ENCODE measurements around the gene BLVRA. TPM values are rescaled to one million over a fixed set of nuclear protein-coding genes. Genes with fewer than 3 reads are reported as not detected.
"Not testable (repeated sequence)": the region's sequence is repeated elsewhere in the genome, so short reads cannot be mapped to it uniquely, and the experiment has no call there.

Gene BLVRA
- total RNA-seq, 1 donor from 2014 or later, result 63.4 TPM

DNA sequence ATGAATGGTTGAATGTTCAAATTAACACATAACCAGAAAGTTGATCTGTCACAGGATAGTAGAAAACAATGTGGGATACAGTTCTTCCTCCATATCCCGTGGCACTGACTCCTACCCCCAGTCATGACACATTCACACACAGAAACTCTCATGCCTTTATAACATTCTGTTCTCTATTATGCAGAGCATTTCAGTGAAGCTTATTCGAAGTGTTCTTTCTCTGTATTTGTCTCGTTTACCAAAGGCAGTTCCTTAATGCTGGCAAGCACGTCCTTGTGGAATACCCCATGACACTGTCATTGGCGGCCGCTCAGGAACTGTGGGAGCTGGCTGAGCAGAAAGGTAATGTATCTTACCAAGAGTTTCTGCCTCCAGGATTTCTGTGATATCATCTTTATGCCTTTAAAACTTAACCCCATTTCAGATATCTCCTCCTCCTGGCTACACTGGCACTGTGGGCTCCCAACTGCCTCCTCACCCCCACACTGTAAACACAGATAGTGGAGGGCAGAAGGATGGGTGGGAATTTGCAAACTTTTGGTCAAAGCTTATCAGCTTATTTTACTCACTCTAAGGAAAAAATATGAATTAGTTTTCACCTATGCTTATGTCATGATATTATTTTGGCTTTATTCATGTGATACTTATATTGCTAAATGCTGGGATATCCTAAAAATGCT, 34.1 kb downstream of the BLVRA start:
- no peaks in the 10 kb centered on the region for H3K27me3 Mint-ChIP-seq (ENCODE audit: unreplicated experiment)
- DNase-seq, result no peak
- H3K9me3 Mint-ChIP-seq (ENCODE audit: unreplicated experiment), result no peaks in the 10 kb centered on the region
- H3K4me1 Mint-ChIP-seq (ENCODE audit: low read depth, unreplicated experiment), result no peaks in the 10 kb centered on the region
- peaks cover 5% of the 10 kb centered on the region for H3K36me3 Mint-ChIP-seq (ENCODE audit: unreplicated experiment)
- no peak overlapping the region for H3K27ac Mint-ChIP-seq (ENCODE audit: unreplicated experiment)
- no peak overlapping the region for H3K4me3 Mint-ChIP-seq (ENCODE audit: unreplicated experiment)
- TF ChIP-seq, protein P1, sequence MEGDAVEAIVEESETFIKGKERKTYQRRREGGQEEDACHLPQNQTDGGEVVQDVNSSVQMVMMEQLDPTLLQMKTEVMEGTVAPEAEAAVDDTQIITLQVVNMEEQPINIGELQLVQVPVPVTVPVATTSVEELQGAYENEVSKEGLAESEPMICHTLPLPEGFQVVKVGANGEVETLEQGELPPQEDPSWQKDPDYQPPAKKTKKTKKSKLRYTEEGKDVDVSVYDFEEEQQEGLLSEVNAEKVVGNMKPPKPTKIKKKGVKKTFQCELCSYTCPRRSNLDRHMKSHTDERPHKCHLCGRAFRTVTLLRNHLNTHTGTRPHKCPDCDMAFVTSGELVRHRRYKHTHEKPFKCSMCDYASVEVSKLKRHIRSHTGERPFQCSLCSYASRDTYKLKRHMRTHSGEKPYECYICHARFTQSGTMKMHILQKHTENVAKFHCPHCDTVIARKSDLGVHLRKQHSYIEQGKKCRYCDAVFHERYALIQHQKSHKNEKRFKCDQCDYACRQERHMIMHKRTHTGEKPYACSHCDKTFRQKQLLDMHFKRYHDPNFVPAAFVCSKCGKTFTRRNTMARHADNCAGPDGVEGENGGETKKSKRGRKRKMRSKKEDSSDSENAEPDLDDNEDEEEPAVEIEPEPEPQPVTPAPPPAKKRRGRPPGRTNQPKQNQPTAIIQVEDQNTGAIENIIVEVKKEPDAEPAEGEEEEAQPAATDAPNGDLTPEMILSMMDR (IDR thresholded peaks at IDR 0.05; ENCODE audit: partially characterized antibody, unreplicated experiment), result no peak

DNA sequence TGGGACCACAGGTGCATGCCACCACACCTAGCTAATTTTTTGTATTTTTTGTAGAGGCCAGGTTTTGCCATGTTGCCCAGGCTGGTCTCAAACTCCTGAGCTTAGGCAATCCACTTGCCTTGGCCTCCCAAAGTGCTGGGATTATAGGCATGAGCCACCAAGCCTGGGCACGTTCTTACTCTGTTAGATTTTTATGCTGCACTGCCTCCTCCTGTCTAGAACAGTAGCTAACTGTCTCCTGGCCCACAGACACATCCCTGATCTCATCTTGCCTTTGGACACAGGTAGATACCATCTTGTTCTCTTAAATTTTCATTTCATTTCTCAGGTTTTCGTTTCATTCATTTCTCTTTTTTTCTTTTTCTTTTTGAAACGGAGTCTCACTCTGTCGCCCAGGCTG, 41.1 kb downstream of the BLVRA start:
- Mint-ChIP-seq H3K27me3 (ENCODE audit: unreplicated experiment) (peaks cover 3% of the 10 kb centered on the region), H3K27ac (ENCODE audit: unreplicated experiment) (no peak overlapping the region), H3K4me3 (ENCODE audit: unreplicated experiment) (no peak overlapping the region), H3K9me3 (ENCODE audit: unreplicated experiment) (no peaks in the 10 kb centered on the region), H3K36me3 (ENCODE audit: unreplicated experiment) (no peaks in the 10 kb centered on the region), H3K4me1 (ENCODE audit: low read depth, unreplicated experiment) (peaks cover 3% of the 10 kb centered on the region)
- TF ChIP-seq, protein P1 (IDR thresholded peaks at IDR 0.05; ENCODE audit: partially characterized antibody, unreplicated experiment), result no peak
- no peak for DNase-seq

DNA sequence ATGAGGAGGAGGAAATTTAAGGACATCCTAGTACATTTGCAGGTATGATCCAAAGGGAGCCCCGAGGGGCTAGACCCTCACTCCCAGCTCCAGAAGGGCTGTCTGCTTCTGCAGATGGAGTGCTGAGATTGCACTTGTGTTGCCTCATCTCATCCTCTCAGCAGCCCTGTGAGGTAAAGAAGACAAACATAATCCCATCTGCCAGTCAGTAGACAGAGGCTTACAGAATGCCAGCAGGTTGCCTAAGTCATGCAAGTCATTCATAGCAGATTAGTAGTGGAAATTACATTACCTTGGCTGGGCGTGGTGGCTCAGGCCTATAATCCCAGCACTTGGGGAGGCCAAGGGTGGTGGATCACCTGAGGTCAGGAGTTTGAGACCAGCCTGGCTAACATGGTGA, 45.4 kb downstream of the BLVRA start:
- Mint-ChIP-seq H3K9me3 (ENCODE audit: unreplicated experiment) (peaks cover 2% of the 10 kb centered on the region), H3K27ac (ENCODE audit: unreplicated experiment) (peak overlapping the region; percentile 78), H3K4me3 (ENCODE audit: unreplicated experiment) (no peak overlapping the region), H3K4me1 (ENCODE audit: low read depth, unreplicated experiment) (peaks cover 3% of the 10 kb centered on the region), H3K27me3 (ENCODE audit: unreplicated experiment) (peaks cover 3% of the 10 kb centered on the region), H3K36me3 (ENCODE audit: unreplicated experiment) (peaks cover 8% of the 10 kb centered on the region)
- TF ChIP-seq, protein P1 (IDR thresholded peaks at IDR 0.05; ENCODE audit: partially characterized antibody, unreplicated experiment), result no peak
- DNase-seq, result no peak

DNA sequence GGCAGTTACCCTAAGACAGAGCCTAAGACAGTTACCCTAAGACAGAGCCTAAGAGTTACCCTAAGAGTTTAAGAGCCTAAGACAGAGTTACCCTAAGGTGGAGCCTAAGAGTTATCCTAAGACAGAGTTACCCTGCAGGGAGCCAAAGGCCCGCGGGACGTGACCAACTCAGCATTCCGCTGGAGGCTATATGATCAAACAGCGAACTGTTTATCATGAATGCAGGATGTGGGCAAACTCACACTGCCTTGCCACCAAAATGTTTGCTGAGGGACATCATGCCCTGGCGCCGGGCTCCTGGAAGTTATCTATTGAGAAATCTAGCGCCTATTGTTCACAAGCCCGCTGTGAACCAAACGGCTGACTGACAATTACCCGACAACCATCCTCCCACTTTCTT, 49.9 kb downstream of the BLVRA start:
- Mint-ChIP-seq H3K4me3 (ENCODE audit: unreplicated experiment) (no peak overlapping the region), H3K36me3 (ENCODE audit: unreplicated experiment) (peaks cover 33% of the 10 kb centered on the region), H3K4me1 (ENCODE audit: low read depth, unreplicated experiment) (peaks cover 3% of the 10 kb centered on the region), H3K27ac (ENCODE audit: unreplicated experiment) (no peak overlapping the region), H3K9me3 (ENCODE audit: unreplicated experiment) (peaks cover 2% of the 10 kb centered on the region), H3K27me3 (ENCODE audit: unreplicated experiment) (peaks cover 9% of the 10 kb centered on the region)
- no peak for DNase-seq
- TF ChIP-seq, protein P1 (IDR thresholded peaks at IDR 0.05; ENCODE audit: partially characterized antibody, unreplicated experiment), result no peak

DNA sequence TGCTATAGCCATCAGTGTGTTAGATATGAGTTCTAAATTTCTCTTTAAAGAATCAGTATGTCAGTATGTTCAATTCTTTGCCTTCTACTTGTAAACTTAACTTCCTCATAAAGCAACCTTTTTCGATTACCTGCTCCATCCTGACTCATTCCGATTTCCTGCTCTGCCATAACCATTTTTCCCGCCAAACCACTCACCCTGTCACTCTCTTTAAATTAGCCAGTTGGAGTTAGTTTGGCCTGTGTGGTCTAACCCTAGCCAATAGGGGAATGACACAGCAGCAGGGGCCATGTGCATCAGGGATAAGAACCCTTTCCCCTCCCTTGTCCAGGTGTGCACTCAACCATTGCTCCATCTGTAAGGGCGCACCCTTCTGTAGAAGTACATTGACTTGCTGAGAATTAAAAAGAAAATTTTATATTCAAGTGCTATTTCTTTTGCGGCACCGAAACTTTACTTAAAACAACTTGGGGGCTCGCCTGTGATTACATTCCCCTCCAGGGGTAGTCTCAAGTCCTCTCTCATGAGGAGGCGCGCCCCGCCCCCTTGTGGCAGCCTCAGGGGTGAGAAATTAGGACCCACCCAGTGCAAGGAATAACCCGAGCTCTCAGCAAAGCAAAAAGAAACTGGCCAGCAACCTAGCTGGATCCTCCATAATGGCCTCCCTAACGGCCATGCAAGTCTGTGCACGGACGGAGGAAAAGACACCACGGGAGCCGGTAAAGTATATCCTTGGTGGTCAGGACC, 51.9 kb downstream of the BLVRA start:
- peak; percentile 31 for DNase-seq
- not testable (repeated sequence) for H3K9me3 Mint-ChIP-seq (ENCODE audit: unreplicated experiment); H3K27ac Mint-ChIP-seq (ENCODE audit: unreplicated experiment); H3K4me3 Mint-ChIP-seq (ENCODE audit: unreplicated experiment); H3K4me1 Mint-ChIP-seq (ENCODE audit: low read depth, unreplicated experiment); H3K27me3 Mint-ChIP-seq (ENCODE audit: unreplicated experiment)
- H3K36me3 Mint-ChIP-seq (ENCODE audit: unreplicated experiment), result peaks cover 36% of the 10 kb centered on the region
